ENCODE results near the gene TMEM239.

Gene TMEM239

GRCh38 chr20:2865630-2866029 is 49.5 kb downstream of the TMEM239 start:
- no peak for DNase-seq (ENCODE audit: low spot score)
- TF ChIP-seq CTCF (IDR thresholded peaks at IDR 0.05; ENCODE audit: extremely low read depth, insufficient read depth, missing control alignments) = peak; percentile 19
- in situ Hi-C loops (cut with MboI; ENCODE audit: low pct_unique_long_range_greater_than_20kb, low sequenced_read_pairs, unreplicated experiment) = no loop called here

- in situ Hi-C loops (cut with MboI; ENCODE audit: low pct_unique_long_range_greater_than_20kb, low sequenced_read_pairs, unreplicated experiment) = no loop called here
- TF ChIP-seq CTCF (IDR thresholded peaks at IDR 0.05; ENCODE audit: extremely low read depth, insufficient read depth, missing control alignments) = no peak
- DNase-seq (ENCODE audit: low spot score) = no peak
Measured at GRCh38 chr20:2866236-2866635, 50.1 kb downstream of the TMEM239 start.

- DNase-seq (ENCODE audit: low spot score) = no peak
- TF ChIP-seq CTCF (IDR thresholded peaks at IDR 0.05; ENCODE audit: extremely low read depth, insufficient read depth, missing control alignments) = no peak
- in situ Hi-C loops (cut with MboI; ENCODE audit: low pct_unique_long_range_greater_than_20kb, low sequenced_read_pairs, unreplicated experiment) = no loop called here
Measured at GRCh38 chr20:2867081-2867864, 51.1 kb downstream of the TMEM239 start.
